B cell (primary cell): ENCODE results near the gene NRP1.

Source experiments
- EZH2 ChIP-seq: IDR thresholded peaks from 2 replicates; pipeline ENCODE4 v1.6.1; 2012; ENCODE audit warnings: borderline replicate concordance, low read depth, mild to moderate bottlenecking, moderate library complexity, low read length; ENCODE audit not compliant: insufficient read depth, poor library complexity, severe bottlenecking
- TF ChIP-seq, protein P1 (sequence below): fragments of 200-600 bp; IDR thresholded peaks from one replicate; pipeline ENCODE4 v1.8.0; 2022; ENCODE audit warnings: antibody characterized with exemption, mild to moderate bottlenecking

DNA sequence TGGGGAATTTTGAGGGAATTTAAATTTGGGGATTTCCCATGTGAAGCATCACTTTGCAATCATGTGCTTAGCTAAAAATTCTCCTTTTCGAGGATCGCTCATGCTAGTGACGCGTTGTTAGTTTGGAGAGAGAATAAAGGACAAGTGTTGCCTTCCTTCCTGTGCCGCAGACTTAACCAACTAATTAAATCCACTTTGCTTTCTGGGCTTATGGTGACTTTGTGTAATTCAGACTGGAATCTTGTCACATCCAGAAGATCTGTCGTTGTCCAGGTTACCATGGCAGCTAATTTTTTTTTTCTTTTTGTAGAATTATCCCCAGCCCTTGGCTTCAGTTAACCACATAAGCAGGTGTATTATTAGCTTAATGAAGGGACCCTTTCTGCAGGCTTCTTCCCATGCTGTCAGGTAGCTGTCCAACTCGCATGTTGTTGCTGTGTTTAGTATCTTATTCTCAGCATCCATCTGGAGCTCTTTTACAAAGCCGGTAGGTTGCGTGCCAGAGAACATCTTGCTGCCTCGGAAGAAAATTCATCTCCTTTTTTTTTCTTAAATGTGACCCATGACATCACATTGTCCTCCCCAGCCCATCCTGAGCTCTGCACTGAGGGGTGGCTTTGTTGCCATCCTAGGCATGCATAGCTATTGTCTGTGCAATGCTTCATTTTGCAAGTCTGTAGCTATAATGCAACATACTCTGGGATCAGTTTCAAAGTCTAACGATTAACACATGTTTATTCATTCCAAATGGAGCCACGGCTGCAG, 47.2 kb upstream of the NRP1 start:
- TF ChIP-seq EZH2: no peak
- TF ChIP-seq, protein P1, sequence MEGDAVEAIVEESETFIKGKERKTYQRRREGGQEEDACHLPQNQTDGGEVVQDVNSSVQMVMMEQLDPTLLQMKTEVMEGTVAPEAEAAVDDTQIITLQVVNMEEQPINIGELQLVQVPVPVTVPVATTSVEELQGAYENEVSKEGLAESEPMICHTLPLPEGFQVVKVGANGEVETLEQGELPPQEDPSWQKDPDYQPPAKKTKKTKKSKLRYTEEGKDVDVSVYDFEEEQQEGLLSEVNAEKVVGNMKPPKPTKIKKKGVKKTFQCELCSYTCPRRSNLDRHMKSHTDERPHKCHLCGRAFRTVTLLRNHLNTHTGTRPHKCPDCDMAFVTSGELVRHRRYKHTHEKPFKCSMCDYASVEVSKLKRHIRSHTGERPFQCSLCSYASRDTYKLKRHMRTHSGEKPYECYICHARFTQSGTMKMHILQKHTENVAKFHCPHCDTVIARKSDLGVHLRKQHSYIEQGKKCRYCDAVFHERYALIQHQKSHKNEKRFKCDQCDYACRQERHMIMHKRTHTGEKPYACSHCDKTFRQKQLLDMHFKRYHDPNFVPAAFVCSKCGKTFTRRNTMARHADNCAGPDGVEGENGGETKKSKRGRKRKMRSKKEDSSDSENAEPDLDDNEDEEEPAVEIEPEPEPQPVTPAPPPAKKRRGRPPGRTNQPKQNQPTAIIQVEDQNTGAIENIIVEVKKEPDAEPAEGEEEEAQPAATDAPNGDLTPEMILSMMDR: no peak
